VCaP (cell line): Measurements from ENCODE around the gene CDH4.

Source experiments
- H3K27ac ChIP-seq: fragments of 450-650 bp; 2 replicates; pipeline ENCODE4 v1.5.1; 2017
- CTCF ChIP-seq: fragments of 450-650 bp; conservative IDR thresholded peaks from 2 replicates; pipeline ENCODE4 v1.5.1; 2017; ENCODE audit warnings: mild to moderate bottlenecking, moderate library complexity

The CDH4 gene

GRCh38 chr20:61330441-61330840 is 78.4 kb downstream of the CDH4 start:
- TF ChIP-seq CTCF, result no peak
- H3K27ac ChIP-seq, result no peak overlapping the region

- TF ChIP-seq CTCF, result no peak
These were observed 79.5 kb downstream of the CDH4 start for GRCh38 chr20:61331543-61331942.

GRCh38 chr20:61332016-61332975 is 80.2 kb downstream of the CDH4 start:
- no peak overlapping the region for H3K27ac ChIP-seq
- TF ChIP-seq CTCF, result no peak

More at GRCh38 chr20:61331543-61331942, 79.5 kb downstream of the CDH4 start:
- no peak overlapping the region for H3K27ac ChIP-seq

- no peak overlapping the region for H3K27ac ChIP-seq
- TF ChIP-seq CTCF, result no peak
These were observed 81.5 kb downstream of the CDH4 start for GRCh38 chr20:61333484-61334108.

- TF ChIP-seq CTCF, result no peak
- H3K27ac ChIP-seq, result no peak overlapping the region
These were observed 88.1 kb downstream of the CDH4 start for GRCh38 chr20:61340157-61340556.

GRCh38 chr20:61341605-61342004 is 89.5 kb downstream of the CDH4 start:
- no peak for TF ChIP-seq CTCF

GRCh38 chr20:61343934-61344333 is 91.9 kb downstream of the CDH4 start:
- no peak overlapping the region for H3K27ac ChIP-seq
- TF ChIP-seq CTCF, result no peak

More at GRCh38 chr20:61341605-61342004, 89.5 kb downstream of the CDH4 start:
- no peak overlapping the region for H3K27ac ChIP-seq
